HEK293T (cell line): ENCODE measurements around the gene CYB5A.

ENCODE experiments used
- ELF4 ChIP-seq: fragments of 450-650 bp; IDR thresholded peaks from 2 replicates; pipeline ENCODE4 v1.6.1; 2017; ENCODE audit warnings: antibody characterized with exemption
- NFRKB ChIP-seq: fragments of 450-650 bp; IDR thresholded peaks from 2 replicates; pipeline ENCODE4 v1.6.1; 2016; ENCODE audit warnings: mild to moderate bottlenecking, moderate library complexity
- SP1 ChIP-seq: fragments of 450-650 bp; IDR thresholded peaks from 2 replicates; pipeline ENCODE4 v1.6.1; 2017
- SUZ12 ChIP-seq: fragments of 450-650 bp; IDR thresholded peaks from 2 replicates; pipeline ENCODE4 v1.6.1; 2016; ENCODE audit warnings: mild to moderate bottlenecking

DNA sequence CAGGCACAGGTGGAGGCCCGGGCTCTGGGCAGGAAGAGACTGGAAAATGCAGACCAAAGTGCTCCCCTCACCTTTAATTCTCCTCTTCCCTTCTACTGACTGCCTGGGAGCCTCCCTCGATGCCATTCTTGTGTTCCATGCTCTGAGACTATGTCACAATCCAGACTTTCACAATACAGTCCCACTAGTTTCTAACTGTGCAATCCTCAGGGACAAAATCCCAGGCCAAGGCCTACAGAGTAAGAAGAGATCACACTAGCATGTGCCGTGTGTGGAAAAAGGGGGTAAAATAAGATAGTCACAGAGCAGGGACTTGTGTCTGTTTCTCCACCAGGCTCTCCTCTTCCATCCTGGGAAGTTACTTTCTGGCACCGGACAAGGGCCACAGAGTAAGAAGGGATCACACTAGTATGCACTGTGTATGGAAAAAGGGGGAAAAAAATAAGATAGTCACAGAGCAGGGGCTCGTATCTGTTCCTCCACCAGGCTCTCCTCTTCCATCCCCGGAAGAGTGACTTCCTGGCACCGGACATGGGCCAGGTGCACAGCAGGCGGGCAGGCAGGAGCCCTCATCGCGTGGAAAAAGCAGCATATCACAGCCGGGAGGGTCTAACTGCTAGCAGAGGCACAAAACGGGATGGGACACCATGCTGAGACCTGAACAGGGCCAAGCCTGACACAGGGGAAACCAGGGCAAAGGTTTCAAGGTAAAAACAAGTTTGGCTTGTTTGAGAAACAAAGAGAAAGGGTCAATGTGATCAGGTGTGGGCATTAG, 9.6 kb downstream of the CYB5A start:
- TF ChIP-seq NFRKB: no peak
- no peak for TF ChIP-seq SP1
- no peak for TF ChIP-seq ELF4
- TF ChIP-seq SUZ12: no peak
